Left ventricle myocardium inferior (tissue), 1 donor: Measurements from ENCODE around the gene AMDHD1. TPM values are rescaled to one million over a fixed set of nuclear protein-coding genes. Genes with fewer than 3 reads are reported as not detected.
A peak's percentile ranks its signal among the peaks of the same experiment; 100 is the strongest.

Experiments used
- DNase-seq: peaks from one replicate; pipeline ENCODE4 v3.0.0-alpha.2; 2020
- H3K27ac ChIP-seq: fragments of 200-600 bp; replicated peaks from 2 replicates; pipeline ENCODE4 v1.8.0; 2021
- H3K27me3 ChIP-seq: fragments of 200-600 bp; 2 replicates; pipeline ENCODE4 v1.8.0; 2021; ENCODE audit warnings: low read depth
- H3K36me3 ChIP-seq: fragments of 200-600 bp; 2 replicates; pipeline ENCODE4 v1.8.0; 2021
- H3K4me1 ChIP-seq: fragments of 200-600 bp; 2 replicates; pipeline ENCODE4 v1.8.0; 2021
- H3K4me3 ChIP-seq: fragments of 200-600 bp; 2 replicates; pipeline ENCODE4 v1.8.0; 2021; ENCODE audit warnings: mild to moderate bottlenecking, moderate library complexity
- H3K9me3 ChIP-seq: fragments of 200-600 bp; replicated peaks from 2 replicates; pipeline ENCODE4 v1.8.0; 2021
- intact Hi-C: fragments of 100-400 bp; cut with micrococcal nuclease; formaldehyde crosslinking; loops from one replicate; pipeline ENCODE4 v1.11.0; 2022
- total RNA-seq: library from RNA; stranded (reverse); fragmentation: NEBNext Ultra II Directional; extraction: Animal tissue kit (Norgen Biotek cat#: 25700); gene quantifications from one replicate; pipeline ENCODE4 v1.2.1, GENCODE V29; 2021
- TF ChIP-seq, protein P1 (sequence below): fragments of 200-600 bp; IDR thresholded peaks from 2 replicates; pipeline ENCODE4 v1.8.0; 2021; ENCODE audit warnings: antibody characterized with exemption, mild to moderate bottlenecking, borderline replicate concordance
- donor health status: DM: no; HTN: yes; CAD: no; lungs with severe emphysema.

The AMDHD1 gene
- total RNA-seq, 1 donor from 2014 or later, result 0.47 TPM

DNA sequence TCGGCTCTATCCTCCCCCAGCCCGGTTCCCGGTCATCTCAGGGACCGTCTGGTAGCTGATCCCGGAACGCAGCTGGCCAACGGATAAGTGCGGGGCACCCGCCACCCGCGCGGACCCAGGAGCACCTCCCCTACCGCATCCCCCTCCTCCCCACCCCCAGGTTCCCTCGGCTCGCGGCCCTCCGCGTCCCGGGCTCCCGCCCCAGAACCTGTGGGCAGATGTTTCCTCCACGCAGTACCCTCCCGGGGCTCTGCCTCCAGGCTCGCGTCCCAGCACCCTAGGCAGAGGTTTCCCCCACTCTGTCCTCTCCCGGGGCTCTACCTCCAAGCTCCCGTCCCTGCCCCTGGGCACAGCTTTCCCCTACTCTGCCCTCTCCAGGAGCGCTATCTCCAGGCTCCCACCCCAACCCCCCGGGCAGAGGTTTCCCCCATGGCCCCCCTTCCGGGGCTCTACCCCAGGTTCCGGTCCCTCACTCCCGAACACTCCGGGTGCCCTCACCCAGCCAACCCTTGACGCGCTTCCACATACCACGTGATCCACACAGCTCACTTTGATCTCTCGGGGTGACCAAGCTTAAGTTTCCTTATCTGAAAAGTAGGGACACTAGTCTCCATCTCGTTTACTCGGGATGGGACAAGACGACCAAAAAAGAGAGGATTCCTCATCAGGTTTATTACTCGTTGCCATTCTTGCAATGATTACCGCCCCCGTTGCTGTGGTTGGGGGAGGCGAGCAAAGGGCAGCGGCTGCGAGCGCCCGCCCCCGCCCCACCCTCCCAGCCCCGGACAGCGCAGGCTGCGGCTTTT is 404 bp upstream of the AMDHD1 start, which contains the start of gene CCDC38:
CCDC38 (minus strand) TSS at position 91 of the 806 bp plus-strand sequence. CDS start 6,105 bp downstream, outside the sequence.
- DNase-seq, result peak; percentile 73
- TF ChIP-seq, protein P1, sequence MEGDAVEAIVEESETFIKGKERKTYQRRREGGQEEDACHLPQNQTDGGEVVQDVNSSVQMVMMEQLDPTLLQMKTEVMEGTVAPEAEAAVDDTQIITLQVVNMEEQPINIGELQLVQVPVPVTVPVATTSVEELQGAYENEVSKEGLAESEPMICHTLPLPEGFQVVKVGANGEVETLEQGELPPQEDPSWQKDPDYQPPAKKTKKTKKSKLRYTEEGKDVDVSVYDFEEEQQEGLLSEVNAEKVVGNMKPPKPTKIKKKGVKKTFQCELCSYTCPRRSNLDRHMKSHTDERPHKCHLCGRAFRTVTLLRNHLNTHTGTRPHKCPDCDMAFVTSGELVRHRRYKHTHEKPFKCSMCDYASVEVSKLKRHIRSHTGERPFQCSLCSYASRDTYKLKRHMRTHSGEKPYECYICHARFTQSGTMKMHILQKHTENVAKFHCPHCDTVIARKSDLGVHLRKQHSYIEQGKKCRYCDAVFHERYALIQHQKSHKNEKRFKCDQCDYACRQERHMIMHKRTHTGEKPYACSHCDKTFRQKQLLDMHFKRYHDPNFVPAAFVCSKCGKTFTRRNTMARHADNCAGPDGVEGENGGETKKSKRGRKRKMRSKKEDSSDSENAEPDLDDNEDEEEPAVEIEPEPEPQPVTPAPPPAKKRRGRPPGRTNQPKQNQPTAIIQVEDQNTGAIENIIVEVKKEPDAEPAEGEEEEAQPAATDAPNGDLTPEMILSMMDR, result no peak
- intact Hi-C loops, result no loop called here
- Histone ChIP-seq H3K36me3 (no peaks in the 10 kb centered on the region), H3K27ac (peak within 1 kb of the TSS; percentile 81), H3K4me1 (peaks cover 21% of the 10 kb centered on the region), H3K9me3 (no peaks in the 10 kb centered on the region), H3K27me3 (no peaks in the 10 kb centered on the region), H3K4me3 (peak within 1 kb of the TSS; percentile 85)

DNA sequence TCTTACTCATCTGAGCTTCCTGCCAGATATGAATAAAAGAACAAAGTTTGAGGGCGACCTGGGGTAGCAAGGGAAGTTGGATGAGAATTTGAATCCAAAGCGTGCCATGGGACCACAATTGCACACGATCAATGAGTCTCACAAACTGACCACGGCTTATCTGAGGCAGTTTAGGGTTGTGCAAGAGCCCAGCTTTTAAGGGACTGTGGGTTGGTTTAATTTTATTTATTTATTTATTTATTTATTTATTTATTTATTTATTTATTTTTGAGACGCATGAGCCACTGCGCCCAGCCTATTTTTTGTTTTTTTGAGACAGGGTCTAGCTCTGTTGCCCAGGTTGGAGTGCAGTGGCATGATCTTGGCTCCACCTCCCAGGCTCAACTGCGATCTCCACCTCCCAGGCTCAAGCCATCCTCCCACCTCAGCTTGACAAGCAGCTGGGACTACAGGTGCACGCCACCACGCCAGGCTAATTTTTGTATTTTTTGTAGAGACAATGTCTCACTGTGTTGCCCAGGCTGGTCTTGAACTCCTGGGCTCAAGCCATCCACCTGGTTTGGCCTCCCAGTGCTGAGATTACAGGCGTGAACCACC is 1.1 kb downstream of the AMDHD1 start:
- H3K4me3 ChIP-seq, result no peak overlapping the region
- no peaks in the 10 kb centered on the region for H3K27me3 ChIP-seq
- TF ChIP-seq, protein P1, result no peak
- DNase-seq, result no peak
- no peak overlapping the region for H3K27ac ChIP-seq
- peaks cover 21% of the 10 kb centered on the region for H3K4me1 ChIP-seq
- no peaks in the 10 kb centered on the region for H3K36me3 ChIP-seq
- no peaks in the 10 kb centered on the region for H3K9me3 ChIP-seq
- intact Hi-C loops, result no loop called here

DNA sequence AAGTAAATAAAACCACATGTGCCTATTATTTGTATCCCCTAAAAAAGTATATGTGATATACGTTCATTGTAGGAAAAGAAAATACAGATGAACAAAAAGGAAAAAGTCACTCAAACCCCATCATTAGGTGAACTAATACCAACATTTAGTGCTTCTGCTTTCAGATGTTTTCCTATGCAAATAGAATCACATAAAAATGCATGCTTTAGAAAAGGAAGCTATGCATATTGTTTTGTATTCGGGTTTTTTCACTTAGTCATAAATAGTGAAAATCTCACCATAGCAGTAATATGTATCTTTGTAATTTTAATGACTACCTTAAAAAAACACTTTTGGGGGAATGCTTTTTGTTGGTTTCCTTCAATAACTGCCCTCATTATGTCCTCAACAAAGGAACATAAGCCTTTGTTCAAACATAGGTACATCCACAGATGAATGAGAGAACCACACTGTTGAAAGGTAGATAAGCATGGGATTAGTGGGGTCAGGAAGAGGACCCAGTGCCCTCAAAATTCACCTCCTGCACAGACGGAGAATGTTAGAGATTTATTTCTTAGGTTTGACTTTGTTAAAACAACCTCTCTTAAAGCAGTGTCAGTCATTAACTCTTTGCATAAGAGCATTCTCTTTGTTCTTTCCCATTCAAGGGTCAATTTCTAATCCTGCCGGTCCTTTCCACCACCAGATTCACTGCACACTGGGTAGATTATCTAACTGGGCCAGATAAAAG is 6.5 kb downstream of the AMDHD1 start:
- Histone ChIP-seq H3K4me3 (no peak overlapping the region), H3K9me3 (no peaks in the 10 kb centered on the region), H3K27ac (no peak overlapping the region), H3K36me3 (no peaks in the 10 kb centered on the region), H3K4me1 (no peaks in the 10 kb centered on the region), H3K27me3 (no peaks in the 10 kb centered on the region)
- DNase-seq, result no peak
- TF ChIP-seq, protein P1, result no peak
- intact Hi-C loops, result no loop called here

DNA sequence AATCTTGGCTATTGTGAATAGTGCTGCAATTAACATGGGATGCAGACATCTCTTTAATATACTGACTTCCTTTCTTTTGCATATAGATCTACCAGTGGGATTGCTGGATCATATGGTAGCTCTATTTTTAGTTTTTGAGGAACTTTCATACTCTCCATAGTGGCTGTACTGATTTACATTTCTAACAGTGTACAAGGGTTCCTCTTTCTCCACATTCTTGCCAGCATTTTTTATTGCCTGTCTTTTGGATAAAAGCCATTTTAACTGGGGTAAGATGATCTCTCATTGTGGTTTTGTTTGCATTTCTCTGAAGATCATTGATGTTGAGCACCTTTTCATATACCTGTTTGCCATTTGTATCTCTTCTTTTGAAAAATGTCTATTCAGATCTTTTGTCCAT is 8.4 kb downstream of the AMDHD1 start:
- Histone ChIP-seq H3K4me3 (no peak overlapping the region), H3K4me1 (no peaks in the 10 kb centered on the region), H3K27me3 (peaks cover 1% of the 10 kb centered on the region), H3K9me3 (no peaks in the 10 kb centered on the region), H3K36me3 (no peaks in the 10 kb centered on the region), H3K27ac (no peak overlapping the region)
- intact Hi-C loops, result no loop called here
- DNase-seq, result no peak
- TF ChIP-seq, protein P1, result no peak

DNA sequence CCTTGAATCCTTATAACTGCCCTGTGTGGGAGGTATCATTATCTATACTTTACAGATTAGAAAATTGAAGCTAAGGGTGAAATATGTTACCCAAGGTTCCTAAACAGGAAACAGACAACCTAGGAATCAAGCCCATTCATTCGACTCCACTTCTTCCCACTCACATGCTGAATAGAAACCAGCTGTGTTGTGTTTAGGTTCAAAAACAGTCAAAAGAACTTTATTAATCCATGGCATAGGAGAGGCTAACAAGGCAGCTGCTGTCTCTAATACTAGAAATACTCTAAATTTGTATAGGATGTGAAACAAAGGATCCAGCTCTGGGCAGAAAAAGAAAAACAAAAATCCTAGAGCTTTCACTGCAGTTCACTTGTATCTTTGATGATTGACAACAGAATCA is 9.9 kb downstream of the AMDHD1 start:
- Histone ChIP-seq H3K4me1 (no peaks in the 10 kb centered on the region), H3K9me3 (no peaks in the 10 kb centered on the region), H3K4me3 (no peak overlapping the region), H3K27me3 (peaks cover 6% of the 10 kb centered on the region), H3K36me3 (no peaks in the 10 kb centered on the region), H3K27ac (no peak overlapping the region)
- DNase-seq, result no peak
- intact Hi-C loops, result no loop called here
- TF ChIP-seq, protein P1, result no peak
